ENCODE results near the gene DUSP5. TPM values are rescaled to one million over a fixed set of nuclear protein-coding genes. Genes with fewer than 3 reads are reported as not detected.

The DUSP5 gene
- total and polyA plus RNA-seq, 2 of the 8 experiments (the other 6 are each of a cell fraction or from before 2014, with no cell fraction given) = 13.6 to 30.3 TPM

GRCh38 chr10:110474017-110474416, 23.7 kb upstream of the DUSP5 start (continued):
- TF ChIP-seq RBBP5 (IDR thresholded peaks at IDR 0.05; ENCODE audit: borderline replicate concordance, low read depth, low read length) (no peak), NRF1 (IDR thresholded peaks at IDR 0.05; ENCODE audit: low read depth, low read length) (no peak), CREB1 (IDR thresholded peaks at IDR 0.05) (no peak), RFX5 (IDR thresholded peaks at IDR 0.05; ENCODE audit: borderline replicate concordance, low read depth, low read length) (no peak)
